ENCODE results near the gene MTRFR. TPM values are rescaled to one million over a fixed set of nuclear protein-coding genes. Genes with fewer than 3 reads are reported as not detected.

The MTRFR gene
- total RNA-seq, 2 experiments from 2014 or later, result 30.1 to 32.8 TPM

DNA sequence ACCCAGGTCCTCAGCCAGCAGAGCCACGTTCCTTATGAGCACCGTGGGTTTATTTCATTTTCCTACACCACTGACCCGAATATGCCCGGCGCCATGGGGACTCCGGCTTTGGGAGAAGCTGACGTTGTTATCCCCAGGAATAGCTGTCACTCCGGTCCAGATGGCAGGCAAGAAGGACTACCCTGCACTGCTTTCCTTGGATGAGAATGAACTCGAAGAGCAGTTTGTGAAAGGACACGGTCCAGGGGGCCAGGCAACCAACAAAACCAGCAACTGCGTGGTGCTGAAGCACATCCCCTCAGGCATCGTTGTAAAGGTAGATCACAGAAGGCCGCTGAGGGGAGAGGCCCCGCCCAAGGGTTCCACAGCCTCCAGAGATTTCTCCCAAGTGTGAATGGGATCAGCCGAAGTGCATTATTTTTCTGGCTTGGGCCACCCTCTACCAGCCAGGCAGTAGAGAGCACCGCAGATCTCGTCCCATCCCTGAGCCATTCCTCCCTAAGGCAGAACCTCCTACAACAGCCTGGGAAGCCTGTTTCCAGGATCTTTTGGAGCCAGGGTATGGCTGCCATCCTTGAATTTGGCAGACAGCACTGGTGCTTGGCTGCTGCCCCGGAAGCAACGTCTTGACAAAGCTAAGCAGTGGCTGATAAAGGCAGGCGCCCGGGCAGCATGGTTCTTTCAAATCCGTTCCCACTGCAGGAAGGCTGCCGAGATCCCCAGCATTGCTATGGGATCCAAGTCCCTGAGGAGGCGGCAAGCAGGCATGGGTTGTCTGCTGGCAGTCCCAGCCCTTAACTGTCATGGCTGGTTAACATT is 20.6 kb downstream of the MTRFR start:
- Histone ChIP-seq H3K9me2 (ENCODE audit: insufficient read depth, low read length) (no peaks in the 10 kb centered on the region), H3K27ac (ENCODE audit: low read depth, low read length, poor library complexity, severe bottlenecking) (no peak overlapping the region), H3K9me3 (ENCODE audit: low read length) (no peaks in the 10 kb centered on the region), H3K4me1 (ENCODE audit: insufficient read depth, low read length, poor library complexity, severe bottlenecking) (no peaks in the 10 kb centered on the region), H3K36me3 (ENCODE audit: insufficient read depth, low read length) (peaks cover 83% of the 10 kb centered on the region), H4K20me1 (ENCODE audit: insufficient read depth, low read length) (no peaks in the 10 kb centered on the region), H3K4me2 (ENCODE audit: low read length) (no peak overlapping the region), H3K4me3 (ENCODE audit: low read depth, low read length, poor library complexity, severe bottlenecking) (no peak overlapping the region), H3K79me2 (ENCODE audit: insufficient read depth, low read depth, low read length) (peaks cover 13% of the 10 kb centered on the region), H2AFZ (ENCODE audit: low read length) (no peak overlapping the region)
- intact Hi-C loops (cut with micrococcal nuclease; ENCODE audit: unreplicated experiment), result no loop called here
- ChIA-PET POLR2A (interaction anchor here (0.6 to 0.7 kb wide), 2 partner anchors 183 to 306 kb away, joined by 3 read pairs; no protein-coding TSS in a partner anchor), CTCF (ENCODE audit: unreplicated experiment) (no interaction called here)
- TF ChIP-seq, protein P1, sequence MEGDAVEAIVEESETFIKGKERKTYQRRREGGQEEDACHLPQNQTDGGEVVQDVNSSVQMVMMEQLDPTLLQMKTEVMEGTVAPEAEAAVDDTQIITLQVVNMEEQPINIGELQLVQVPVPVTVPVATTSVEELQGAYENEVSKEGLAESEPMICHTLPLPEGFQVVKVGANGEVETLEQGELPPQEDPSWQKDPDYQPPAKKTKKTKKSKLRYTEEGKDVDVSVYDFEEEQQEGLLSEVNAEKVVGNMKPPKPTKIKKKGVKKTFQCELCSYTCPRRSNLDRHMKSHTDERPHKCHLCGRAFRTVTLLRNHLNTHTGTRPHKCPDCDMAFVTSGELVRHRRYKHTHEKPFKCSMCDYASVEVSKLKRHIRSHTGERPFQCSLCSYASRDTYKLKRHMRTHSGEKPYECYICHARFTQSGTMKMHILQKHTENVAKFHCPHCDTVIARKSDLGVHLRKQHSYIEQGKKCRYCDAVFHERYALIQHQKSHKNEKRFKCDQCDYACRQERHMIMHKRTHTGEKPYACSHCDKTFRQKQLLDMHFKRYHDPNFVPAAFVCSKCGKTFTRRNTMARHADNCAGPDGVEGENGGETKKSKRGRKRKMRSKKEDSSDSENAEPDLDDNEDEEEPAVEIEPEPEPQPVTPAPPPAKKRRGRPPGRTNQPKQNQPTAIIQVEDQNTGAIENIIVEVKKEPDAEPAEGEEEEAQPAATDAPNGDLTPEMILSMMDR (conservative IDR thresholded peaks at IDR 0.05; ENCODE audit: low read length), result no peak
- TF ChIP-seq EZH2phosphoT487 (IDR thresholded peaks at IDR 0.05; ENCODE audit: borderline replicate concordance, low read depth, low read length), result no peak
- DNase-seq (ENCODE audit: low spot score), result no peak
- no TSS peak for BruUV-seq (replicated peaks)

DNA sequence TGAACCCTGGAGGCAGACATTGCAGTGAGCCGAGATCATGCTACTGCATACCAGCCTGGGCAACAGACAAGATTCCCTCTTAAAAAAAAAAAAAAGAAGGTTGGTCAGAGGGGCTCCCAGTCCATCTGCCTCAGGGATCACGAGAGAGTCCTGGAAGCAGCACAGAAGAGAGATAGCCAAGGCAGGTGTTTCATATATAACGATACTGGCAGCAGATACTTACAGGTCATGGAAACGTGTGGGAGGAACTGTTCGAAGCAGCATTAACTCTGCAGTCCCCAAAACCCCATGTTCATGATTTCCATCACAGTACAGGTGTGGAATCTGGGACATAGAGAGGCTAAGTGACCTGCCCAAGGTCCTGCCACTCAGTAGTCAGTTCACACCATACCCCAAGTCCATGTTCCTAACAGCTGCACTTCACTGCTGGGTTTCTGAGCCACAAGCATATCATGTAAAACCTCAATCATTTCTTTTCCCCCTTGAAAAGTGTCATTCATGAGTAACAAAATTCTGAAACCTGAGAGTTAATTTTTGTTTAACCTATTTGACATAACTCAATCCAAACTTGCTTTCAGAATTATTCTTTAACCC is 21.7 kb downstream of the MTRFR start:
- H3K36me3 ChIP-seq (ENCODE audit: insufficient read depth, low read length), result peaks cover 86% of the 10 kb centered on the region
- H3K79me2 ChIP-seq (ENCODE audit: insufficient read depth, low read depth, low read length), result peaks cover 13% of the 10 kb centered on the region
- no peak overlapping the region for H2AFZ ChIP-seq (ENCODE audit: low read length)
- intact Hi-C loops (cut with micrococcal nuclease; ENCODE audit: unreplicated experiment), result no loop called here
- no peak overlapping the region for H3K27ac ChIP-seq (ENCODE audit: low read depth, low read length, poor library complexity, severe bottlenecking)
- no peak overlapping the region for H3K4me3 ChIP-seq (ENCODE audit: low read depth, low read length, poor library complexity, severe bottlenecking)
- H3K9me2 ChIP-seq (ENCODE audit: insufficient read depth, low read length), result no peaks in the 10 kb centered on the region
- POLR2A ChIA-PET, result no interaction called here
- H4K20me1 ChIP-seq (ENCODE audit: insufficient read depth, low read length), result no peaks in the 10 kb centered on the region
- H3K4me1 ChIP-seq (ENCODE audit: insufficient read depth, low read length, poor library complexity, severe bottlenecking), result no peaks in the 10 kb centered on the region
- BruUV-seq (replicated peaks), result no TSS peak
- TF ChIP-seq, protein P1 (conservative IDR thresholded peaks at IDR 0.05; ENCODE audit: low read length), result no peak
- no peak for TF ChIP-seq EZH2phosphoT487 (IDR thresholded peaks at IDR 0.05; ENCODE audit: borderline replicate concordance, low read depth, low read length)
- DNase-seq (ENCODE audit: low spot score), result no peak
- CTCF ChIA-PET (ENCODE audit: unreplicated experiment), result no interaction called here
- no peak overlapping the region for H3K4me2 ChIP-seq (ENCODE audit: low read length)
- H3K9me3 ChIP-seq (ENCODE audit: low read length), result no peaks in the 10 kb centered on the region

DNA sequence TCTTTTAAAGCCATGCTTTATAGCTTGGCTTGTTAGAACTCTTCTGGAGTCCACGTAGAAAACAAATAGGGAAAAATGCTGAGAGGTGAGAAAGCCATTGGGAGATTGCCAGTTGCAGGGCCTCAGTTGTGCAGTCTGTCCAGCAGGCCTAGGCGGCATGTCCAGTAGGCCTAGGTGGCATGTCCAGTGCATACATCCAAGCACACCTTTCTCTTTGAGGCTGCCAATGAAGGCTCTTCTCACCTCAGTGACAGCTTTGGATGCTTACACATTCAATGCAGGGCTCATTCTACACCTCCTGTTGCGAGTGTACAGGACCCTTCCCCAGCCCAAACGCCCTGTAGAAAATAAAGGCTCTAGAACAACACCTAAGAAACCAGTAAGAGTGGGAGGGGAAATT is 25.4 kb downstream of the MTRFR start:
- POLR2A ChIA-PET, result interaction anchor here (0.6 kb wide), 1 partner anchor 1799 kb away, joined by 3 read pairs; no protein-coding TSS in a partner anchor

More for the DNA sequence above, 25.4 kb downstream of the MTRFR start:
- intact Hi-C loops (cut with micrococcal nuclease; ENCODE audit: unreplicated experiment), result no loop called here
- Histone ChIP-seq H3K4me3 (ENCODE audit: low read depth, low read length, poor library complexity, severe bottlenecking) (no peak overlapping the region), H3K4me1 (ENCODE audit: insufficient read depth, low read length, poor library complexity, severe bottlenecking) (no peaks in the 10 kb centered on the region), H3K9me3 (ENCODE audit: low read length) (no peaks in the 10 kb centered on the region), H4K20me1 (ENCODE audit: insufficient read depth, low read length) (no peaks in the 10 kb centered on the region), H3K36me3 (ENCODE audit: insufficient read depth, low read length) (peaks cover 95% of the 10 kb centered on the region), H3K79me2 (ENCODE audit: insufficient read depth, low read depth, low read length) (peaks cover 2% of the 10 kb centered on the region; the same call in 1 of the 2 replicates), H2AFZ (ENCODE audit: low read length) (no peak overlapping the region), H3K27ac (ENCODE audit: low read depth, low read length, poor library complexity, severe bottlenecking) (no peak overlapping the region), H3K9me2 (ENCODE audit: insufficient read depth, low read length) (no peaks in the 10 kb centered on the region), H3K4me2 (ENCODE audit: low read length) (no peak overlapping the region)
- CTCF ChIA-PET (ENCODE audit: unreplicated experiment), result no interaction called here
- DNase-seq (ENCODE audit: low spot score), result no peak
- no TSS peak for BruUV-seq (replicated peaks)
- TF ChIP-seq, protein P1 (conservative IDR thresholded peaks at IDR 0.05; ENCODE audit: low read length), result no peak
- TF ChIP-seq EZH2phosphoT487 (IDR thresholded peaks at IDR 0.05; ENCODE audit: borderline replicate concordance, low read depth, low read length), result no peak
